Daoy (cell line): ENCODE data around the gene LCE2B. TPM values are rescaled to one million over a fixed set of nuclear protein-coding genes. Genes with fewer than 3 reads are reported as not detected.
A peak's percentile ranks its signal among the peaks of the same experiment; 100 is the strongest.
"Not testable (repeated sequence)": the region's sequence is repeated elsewhere in the genome, so short reads cannot be mapped to it uniquely, and the experiment has no call there.

Experiments
- DNase-seq: peaks from one replicate; pipeline ENCODE4 v3.0.0-alpha.2; 2015; ENCODE audit warnings: low read depth
- total RNA-seq: library from RNA; depleted of rRNA; stranded (reverse); fragments of >200 nt; shearing (Covaris generic); gene quantifications from 2 replicates; pipeline ENCODE4 v1.2.3, GENCODE V29; 2014; rRNA removed

Gene LCE2B, protein sequence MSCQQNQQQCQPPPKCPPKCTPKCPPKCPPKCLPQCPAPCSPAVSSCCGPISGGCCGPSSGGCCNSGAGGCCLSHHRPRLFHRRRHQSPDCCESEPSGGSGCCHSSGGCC
- total RNA-seq: not detected in 2 replicates

DNA sequence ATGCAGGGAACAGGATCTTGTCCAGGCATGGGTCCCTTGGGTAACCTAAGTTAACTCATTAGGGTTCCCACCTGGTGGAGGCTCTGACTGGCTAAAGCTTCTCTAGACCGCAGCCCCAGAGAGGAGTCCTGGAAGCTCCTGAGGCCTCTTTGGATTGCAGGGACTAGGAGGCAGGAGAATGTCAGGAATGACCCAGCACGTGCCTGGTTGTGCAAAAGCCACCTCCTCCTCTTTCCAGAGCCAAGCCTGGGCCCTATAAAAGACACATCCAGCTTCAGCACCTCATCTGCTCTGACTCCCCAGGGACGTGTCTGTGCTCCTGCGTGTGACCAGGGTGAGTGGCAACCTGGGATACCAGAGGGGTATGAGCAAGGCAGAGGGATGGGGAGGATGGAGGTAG is at the start of gene LCE2B:
Gene LCE2B (plus strand): TSS at position 301 of the 400 bp plus-strand sequence. CDS start 721 bp downstream, outside the sequence.
- DNase-seq: not testable (repeated sequence)

DNA sequence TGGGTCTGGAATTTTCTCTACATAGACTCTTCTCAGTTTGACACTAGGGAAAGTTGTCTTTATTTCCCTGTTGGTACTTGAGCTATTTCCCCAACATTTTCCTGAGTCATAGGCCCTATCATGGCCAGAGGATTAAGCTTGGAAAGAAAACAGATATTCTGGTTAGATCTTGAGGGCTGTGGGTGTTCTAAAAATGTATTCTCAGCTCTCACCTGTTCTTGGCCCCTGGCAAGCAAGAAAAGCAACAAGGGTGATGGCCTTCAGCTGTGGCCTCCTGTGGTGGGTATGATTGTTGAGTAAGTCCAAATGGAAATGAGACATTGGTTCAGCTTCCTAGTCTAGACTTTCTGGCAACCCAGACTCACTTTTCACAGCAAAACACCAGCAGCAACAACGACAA is 45.6 kb upstream of the LCE2B start:
- DNase-seq: no peak

DNA sequence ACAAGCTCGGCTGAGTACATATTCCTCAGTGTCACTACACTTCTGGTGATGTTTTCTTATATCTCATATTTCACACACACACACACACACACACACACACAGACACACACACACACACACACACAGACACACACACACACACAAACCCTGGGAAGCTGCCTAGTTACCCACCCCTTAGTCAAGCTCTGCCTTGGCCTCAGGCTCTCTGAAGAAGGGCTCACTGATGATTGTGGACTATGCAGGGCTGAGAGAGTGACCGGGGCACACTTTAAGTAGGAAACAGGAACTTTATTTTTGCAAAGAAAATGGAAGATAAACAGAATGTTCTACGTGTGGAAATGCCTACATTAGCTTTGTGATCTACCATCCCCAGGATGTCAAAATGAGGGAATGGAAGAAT is 42.0 kb upstream of the LCE2B start:
- no peak for DNase-seq

DNA sequence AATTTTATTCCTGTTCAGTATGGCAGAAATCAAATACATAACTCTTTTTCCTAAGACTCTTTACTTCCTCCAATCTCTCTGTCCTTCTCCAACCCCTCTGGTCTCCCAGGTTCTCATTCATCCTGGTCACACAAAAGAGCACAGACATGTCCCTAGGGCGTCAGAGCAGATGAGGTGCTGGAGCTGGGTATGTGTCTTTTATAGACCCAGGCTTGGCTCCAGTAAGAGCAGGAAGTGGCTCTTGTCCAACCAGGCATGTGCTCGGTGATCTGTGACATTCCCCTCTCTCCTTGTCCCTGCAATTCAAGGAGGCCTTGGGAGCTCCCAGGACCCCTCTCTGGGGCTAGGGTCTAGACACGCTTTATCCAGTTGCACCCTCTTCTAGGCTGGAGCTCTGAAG is 40.8 kb upstream of the LCE2B start:
- DNase-seq: no peak

DNA sequence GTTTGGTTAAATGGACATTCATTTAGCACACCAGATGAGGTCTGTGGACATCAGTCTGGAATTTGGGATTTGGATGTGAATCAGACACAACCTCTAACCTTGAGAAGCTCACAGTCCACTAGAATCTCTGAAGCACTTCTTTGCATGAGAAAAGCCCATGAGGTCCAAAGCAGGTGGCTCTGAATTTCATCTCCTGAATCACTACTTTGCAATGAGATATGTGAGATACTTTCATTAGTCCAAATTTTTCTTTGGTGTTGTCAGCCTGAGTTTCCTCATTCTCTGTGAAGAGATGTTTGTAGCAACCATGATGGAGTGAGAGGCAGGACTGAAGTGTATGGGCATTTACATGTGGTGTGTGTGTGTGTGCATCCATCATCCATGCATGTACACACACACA is 39.3 kb upstream of the LCE2B start:
- no peak for DNase-seq

DNA sequence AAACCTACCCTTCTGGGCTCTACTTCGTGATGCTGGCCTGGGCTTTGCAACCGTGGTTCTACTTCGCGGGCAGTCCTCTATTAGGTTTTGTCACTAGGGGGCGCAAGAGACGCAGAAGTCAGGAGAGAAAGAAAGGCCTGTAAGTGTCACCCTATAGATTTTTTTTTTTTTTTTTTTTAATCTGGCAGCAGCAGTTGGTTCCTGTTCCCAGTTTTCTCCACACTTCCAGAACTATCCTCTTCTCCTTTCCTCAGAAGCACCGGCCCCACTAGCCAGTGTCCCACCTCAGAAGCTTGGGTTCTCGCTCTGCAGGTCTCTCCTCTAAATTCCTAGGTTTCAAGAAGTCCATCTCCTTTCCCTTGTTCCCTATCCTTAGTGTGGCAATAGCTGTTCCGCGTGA is 31.8 kb upstream of the LCE2B start:
- peak; percentile 63 for DNase-seq

DNA sequence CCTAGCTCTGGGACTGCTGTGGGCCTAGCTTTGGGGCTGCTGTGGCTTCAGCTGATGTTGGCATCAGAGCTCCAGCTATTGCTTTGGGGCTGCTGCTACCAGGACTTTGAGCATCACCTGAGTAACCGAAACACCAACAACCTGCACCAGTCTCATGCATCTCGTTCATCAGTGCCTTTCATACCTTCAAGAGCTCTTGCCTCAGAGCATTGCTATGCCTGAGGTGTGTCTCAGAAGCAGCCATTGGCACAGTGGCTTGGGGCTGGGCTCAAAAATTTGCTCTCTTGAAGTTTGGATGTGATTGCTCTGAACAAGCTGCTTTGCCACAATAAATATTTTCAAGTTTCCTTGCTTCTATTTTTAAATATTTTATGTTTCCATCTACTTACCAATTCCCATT is 29.5 kb upstream of the LCE2B start:
- DNase-seq: no peak

DNA sequence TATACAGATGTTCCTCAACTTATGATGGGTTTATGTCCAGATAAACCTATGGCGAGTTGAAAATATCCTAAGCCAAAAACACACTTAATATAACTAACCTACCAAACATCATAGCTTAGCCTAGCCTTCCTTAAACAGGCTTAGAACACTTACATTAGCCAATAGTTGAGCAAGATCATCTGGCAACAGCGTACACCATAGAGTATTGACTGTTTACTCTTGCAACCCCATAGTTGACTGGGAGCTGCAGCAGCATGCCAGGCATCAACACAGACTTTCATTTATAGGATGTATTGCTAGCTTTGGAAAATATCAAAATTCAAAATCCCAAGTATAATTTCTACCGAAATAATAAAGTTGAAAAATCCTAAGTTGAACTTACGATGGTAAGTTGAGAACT is 28.2 kb upstream of the LCE2B start:
- no peak for DNase-seq

DNA sequence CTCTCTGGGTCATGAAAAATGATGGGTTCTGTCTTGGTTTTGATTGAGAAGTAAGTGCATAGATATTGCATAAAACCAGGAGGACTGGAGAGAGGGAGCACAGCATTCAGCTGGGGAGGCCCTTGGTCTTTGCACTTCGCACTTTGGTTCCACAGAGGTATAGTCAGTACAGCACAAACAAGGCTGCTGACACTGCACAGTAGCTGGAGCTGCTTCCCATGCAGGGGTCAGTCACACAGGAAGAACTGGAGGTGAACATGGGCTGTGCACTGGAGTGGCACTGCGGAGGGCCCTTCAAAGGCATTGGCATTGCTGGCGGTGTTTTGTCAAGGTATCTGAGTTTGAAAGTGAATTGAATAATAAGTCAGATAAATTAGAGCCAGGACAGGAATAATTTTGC is 27.3 kb upstream of the LCE2B start:
- no peak for DNase-seq

DNA sequence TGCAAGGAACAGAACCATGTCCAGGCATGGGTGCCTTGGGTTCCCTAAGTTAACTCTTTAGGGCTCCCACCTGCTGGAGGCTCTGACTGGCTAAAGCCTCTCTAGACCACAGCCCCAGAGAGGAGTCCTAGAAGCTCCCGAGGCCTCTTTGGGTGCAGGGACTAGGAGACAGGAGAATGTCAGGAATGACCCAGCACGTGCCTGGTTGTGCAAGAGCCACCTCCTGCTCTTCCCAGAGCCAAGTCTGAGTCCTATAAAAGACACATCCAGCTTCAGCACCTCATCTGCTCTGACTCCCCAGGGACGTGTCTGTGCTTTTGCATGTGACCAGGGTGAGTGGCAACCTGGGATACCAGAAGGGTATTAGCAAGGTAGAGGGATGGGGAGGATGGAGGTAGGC is 22.8 kb upstream of the LCE2B start, which contains the start of gene LCE2D:
Gene LCE2D (plus strand): TSS at position 283 of the 400 bp plus-strand sequence. CDS start 726 bp downstream, outside the sequence.
- DNase-seq: no peak

DNA sequence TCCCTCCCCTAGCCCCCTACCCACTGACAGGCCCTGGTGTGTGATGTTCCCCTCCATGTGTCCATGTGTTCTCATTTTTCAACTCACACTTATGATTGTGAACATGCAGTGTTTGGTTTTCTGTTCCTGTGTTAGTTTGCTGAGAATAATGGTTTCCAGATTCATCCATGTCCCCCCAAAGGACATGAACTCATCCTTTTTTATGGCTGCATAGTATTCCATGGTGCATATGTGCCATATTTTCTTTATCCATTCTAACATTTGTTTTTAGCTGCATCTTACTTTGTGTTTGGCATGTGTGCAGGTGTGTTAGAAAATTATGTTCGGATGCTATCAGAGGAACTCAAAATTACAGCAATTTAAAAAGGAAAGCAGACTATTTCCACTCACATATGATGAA is 19.8 kb upstream of the LCE2B start:
- not testable (repeated sequence) for DNase-seq

DNA sequence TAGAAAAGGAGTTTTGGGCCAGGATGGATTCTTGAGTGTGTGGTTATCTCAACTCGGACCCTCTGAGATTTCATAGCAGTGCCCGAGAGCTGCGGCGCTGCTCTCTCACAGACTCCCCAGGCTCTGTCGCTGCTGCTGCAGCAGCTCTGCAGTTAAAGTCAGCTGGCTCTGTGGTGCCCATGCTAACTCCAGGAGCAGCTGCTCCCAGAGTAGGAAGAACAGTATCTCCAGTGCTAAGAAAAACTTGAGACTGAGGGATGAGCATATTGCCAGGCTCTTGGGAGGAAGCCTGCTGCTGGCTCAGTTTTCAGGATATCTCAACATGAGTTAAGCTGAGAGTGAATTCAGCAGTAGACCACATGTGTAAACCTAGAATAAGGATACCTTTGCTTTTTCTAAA is 18.3 kb upstream of the LCE2B start:
- no peak for DNase-seq

DNA sequence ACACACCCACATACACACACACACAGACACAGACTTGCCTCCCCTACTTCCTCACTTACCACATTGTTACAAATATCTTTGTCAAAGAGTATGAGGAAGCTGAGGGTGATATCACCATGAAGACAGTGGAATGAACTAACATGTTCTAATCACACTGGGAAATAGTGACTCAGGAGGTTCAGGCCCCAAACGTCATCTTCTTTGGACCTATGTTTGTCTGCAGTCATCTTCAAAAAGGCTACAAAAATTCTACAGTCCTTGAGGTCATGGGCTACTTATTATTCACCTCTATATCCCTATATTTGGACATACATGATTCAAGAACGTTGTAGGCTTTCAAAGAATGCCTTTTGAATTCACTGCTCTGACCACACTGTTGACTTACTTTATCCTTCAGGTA is 12.9 kb upstream of the LCE2B start:
- DNase-seq: no peak

DNA sequence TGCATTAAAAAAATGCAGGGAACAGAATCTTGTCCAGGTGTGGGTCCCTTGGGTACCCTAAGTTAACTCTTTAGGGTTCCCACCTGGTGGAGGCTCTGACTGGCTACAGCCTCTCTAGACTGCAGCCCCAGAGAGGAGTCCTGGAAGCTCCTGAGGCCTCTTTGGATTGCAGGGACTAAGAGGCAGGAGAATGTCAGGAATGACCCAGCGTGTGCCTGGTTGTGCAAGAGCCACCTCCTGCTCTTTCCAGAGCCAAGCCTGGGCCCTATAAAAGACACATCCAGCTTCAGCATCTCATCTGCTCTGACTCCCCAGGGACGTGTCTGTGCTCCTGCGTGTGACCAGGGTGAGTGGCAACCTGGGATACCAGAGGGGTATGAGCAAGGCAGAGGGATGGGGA is 10.9 kb upstream of the LCE2B start, which contains the start of gene LCE2C:
Gene LCE2C (plus strand): TSS at position 297 of the 400 bp plus-strand sequence. CDS start 737 bp downstream, outside the sequence.
- not testable (repeated sequence) for DNase-seq

DNA sequence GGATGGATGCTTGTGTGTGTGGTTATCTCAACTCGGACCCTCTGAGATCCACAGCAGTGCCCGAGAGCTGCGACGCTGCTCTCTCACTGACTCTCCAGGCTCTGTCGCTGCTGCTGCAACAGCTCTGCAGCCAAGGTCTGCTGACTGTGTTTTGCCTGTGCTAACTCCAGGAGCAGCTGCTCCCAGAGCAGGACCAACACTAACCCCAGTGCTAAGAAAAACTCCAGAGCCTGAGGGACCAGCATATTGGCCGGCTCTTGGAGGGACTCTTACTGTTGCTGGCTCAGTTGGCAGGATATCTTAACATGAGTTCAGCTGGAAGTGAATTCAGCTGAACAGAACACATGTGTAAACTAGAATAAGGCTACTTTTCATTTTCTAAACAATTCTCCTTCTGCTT is 6.5 kb upstream of the LCE2B start:
- DNase-seq: no peak

DNA sequence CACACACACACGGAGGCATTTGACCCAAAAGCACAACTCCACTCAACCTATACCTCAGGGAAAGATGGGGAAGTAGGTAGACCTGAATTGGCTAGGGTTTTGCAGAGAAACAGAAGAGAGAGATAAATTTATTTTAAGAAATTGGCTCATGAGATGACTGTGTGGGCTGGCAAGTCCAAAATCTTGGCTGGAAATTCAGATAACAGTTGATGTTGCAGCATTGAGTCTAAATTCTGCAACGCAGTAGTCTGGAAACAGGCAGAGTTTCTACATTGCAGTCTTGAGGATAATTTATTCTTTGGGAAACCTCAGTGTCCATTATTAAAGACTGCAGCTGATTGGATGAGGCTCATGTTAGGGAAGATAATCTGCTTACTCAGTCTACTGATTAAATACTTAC is 4.3 kb upstream of the LCE2B start:
- no peak for DNase-seq

DNA sequence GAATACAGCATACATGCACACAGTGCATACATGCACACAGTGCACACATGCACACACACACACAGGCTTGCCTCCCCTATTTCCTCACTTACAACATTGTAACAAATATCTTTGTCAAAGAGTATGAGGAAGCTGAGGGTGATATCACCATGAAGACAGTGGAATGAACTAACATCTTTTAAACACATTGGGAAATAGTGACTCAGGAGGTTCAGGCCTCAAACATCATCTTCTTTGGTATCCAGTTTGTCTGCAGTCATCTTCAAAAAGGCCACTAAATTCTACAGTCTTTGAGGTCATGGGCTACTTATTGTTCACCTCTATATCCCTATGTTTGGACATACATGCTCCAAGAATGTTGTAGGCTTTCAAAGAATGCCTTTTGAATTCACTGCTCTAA is 2.1 kb upstream of the LCE2B start:
- no peak for DNase-seq

DNA sequence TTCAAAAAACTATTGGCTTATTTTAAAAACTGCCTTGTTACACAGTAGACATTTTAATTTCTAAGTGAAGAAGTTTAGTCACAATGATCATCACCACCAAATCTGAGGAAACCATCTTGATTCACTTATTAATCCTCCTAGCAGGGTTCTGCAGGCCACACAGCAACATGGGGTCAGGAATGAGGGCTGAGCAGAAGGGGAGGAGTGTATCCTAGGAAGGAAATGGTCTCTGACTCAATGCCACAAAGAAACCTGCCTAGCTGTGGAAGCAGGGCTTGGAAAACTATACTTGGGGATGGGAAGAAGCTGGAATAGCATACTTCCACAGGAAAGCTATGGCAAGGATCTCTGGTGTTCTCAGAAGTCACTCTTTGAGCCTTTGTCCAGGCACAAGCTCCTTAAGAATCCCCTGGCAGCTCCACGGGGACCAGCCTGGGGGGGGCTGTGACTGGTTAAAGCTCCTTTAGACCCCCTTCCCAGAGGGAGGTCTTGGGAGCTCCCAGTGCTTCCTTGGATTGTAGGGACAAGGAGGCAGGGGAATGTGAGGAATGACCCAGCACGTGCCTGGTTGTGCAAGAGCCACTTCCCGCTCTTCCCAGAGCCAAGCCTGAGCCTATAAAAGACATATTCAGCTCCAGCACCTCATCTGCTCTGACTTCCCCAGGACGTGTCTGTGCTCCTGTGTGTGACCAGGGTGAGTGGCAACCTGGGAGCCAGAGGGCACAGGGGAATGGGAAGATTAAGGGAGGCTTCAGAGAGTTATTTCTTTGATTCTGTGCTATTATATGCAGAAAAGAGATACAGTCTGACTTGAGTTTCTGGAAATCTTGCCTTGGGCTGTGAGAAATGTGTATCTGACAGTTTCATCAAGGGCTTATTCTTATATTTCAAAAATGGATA is 12.0 kb downstream of the LCE2B start, which contains the start of gene LCE2A:
Gene LCE2A (plus strand): TSS at position 645 of the 900 bp plus-strand sequence. CDS start 557 bp downstream, outside the sequence.
- DNase-seq: peak; percentile 7

DNA sequence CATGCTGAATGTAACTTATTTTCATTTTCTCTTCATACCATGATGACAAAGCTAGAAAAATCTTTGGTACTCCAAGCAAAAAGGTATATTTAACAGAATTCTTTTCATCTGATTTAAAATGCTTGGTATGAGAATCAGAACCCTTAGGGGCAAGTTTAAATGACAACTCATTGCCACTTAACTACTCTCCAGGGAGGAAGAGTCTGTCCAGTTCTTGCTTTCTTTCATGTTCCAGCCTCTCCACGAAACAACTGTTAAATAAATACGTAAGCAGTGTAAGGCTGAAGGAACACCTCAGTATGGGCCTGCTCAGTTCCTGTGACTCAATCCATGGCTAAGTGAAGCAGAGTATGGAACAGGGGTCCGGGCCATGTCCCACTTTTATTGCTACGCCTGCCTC is 13.8 kb downstream of the LCE2B start:
- no peak for DNase-seq

DNA sequence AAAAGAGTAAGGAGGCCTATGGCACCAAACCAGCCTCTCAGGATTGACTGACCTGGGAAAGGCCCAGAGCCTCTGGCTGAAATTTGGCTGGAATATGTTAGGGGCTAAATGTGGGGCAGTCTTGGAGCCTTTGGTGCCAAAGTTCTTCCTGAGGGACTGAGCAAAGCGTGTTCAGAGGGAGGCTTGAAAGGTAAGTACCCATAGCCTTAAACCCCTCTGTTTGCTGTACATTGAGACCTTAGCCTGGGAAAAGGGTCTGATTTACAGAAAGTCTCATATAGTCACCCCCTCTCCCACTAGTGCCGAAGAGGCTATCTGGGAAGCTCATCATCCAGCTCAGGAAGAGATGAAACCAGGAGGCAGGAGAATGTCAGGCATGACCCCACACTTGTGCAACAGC is 21.9 kb downstream of the LCE2B start, which contains the start of gene LCE4A:
Gene LCE4A (plus strand): TSS at position 301 of the 400 bp plus-strand sequence. CDS start 916 bp downstream, outside the sequence.
- no peak for DNase-seq

DNA sequence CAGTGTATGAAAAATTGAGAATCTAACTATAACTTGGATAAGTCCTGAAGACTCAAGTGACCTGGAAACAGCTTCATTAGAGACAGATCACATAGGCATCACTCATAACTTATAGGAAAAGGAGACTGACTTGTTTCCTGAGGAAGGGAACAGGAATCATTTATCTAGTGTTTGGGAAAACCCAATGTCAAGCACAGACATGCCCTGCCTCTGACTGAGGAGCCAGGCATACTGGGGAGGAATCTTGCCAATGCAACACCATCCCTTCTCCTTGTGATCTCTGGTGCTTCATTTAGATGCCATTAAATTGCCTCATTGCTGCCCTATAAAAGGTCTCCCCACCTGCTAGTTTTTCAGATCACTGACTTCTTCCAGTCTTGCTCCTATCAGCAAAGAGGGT is 32.3 kb downstream of the LCE2B start:
- no peak for DNase-seq

DNA sequence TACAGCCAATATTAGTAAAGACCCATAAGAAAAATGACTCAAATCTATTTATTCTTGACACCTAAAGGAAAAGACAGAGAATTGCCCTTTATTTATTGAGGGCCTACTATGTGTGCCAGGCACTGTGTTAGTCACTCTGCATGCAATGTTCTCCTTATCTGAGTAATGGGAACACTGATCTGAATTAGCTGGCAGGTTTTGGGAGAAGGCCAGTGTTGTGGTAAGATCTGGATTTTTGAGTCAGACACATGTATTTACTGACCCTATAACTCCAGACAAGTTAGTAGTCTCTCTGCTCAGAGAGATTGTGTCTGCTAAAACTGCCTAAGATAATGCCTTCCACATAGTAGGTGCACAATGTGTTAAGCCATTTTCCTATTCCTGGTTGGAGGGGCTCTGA is 39.3 kb downstream of the LCE2B start:
- DNase-seq: no peak

DNA sequence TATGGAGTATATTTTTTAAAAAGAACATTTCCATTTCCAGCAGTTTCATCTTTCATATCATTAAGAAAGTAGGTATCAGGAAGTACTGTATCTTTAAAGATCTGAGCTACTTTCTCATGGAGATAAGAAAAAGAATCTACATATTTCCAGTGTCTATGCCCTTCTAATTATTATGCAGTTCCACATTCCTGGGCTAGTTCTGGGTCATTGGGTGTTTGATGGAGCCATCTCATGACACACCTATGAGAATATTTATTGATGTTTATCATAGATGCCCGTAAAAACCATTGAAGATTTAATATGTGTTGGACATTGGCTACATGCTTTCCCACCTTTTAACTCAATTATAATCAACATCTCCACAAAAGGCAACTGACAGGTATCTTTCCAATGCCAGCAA is 43.1 kb downstream of the LCE2B start:
- DNase-seq: no peak
